GM15510 (cell line): ENCODE measurements around the gene CDC6.

ENCODE experiments used
- POLR2A ChIP-seq: IDR thresholded peaks from 3 replicates; pipeline ENCODE4 v1.6.1; 2011; ENCODE audit warnings: borderline replicate concordance; ENCODE audit not compliant: insufficient read length; ENCODE audit errors: extremely low read depth

Gene CDC6

DNA sequence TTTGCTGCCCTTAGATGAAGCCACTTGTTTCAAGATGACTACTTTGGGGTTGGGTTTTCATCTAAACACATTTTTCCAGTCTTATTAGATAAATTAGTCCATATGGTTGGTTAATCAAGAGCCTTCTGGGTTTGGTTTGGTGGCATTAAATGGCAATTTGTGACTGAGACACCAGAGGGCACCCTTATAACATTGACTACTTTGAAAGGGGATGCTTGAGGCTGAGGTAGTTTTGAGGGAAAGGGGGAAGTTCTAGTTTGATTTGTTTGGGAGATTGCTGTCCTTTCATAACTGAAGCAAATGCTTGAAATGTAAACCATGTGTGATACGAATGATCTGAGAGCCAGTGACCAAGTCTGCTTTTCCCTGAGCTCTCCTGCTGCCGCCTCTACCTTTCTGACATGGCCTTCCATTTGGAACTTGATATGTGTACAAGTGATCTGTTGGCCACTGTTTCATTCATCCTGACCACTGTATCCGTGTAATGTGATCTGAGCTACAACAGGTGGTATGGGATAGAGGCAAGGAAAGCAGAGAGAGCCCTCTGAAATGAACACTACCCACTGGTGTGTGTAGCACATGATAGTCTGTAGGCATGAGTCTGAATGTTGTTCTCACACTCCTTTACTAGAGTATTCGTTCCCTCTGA is 15.5 kb downstream of the CDC6 start:
- TF ChIP-seq POLR2A, result no peak

DNA sequence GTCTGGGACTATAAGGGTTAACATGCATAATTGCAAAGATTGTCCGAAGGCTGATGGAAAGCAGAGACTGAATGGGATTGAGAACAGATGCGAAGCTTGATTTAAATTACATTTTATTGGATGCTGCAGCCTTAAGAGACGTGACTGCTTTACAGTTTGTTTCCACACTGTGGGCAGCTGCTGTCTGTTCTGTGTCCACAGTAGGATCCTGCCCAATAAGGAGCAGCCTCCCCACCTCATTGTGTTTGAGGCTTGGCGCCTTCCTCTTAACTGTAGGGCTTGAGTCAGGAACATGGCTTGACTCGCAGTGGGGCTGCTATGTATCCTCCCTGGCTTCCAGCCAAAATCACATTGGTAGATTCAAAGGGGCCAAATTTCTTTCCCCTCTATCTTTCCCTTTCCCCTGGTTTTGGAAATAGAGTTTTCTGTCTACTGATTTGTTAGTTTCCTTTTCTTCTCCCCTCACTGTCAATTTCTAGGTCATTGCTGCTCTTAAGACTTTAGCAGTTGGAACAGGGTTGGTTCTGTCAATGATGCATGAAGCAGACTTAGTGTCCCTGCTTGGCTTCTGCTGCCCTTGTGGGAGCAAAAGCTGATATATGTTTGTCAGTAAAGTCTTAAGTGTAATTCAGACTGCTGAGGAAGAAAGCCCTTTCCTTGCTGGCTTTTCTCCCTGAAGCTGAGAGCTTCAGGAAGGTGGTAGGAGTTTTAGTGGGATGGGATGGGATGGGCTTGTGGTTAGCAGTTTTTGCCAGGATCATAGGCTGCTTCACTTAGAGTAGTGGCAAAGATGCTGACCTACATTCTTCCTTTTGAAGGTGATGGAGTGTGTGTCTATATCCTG is 16.3 kb downstream of the CDC6 start:
- no peak for TF ChIP-seq POLR2A

DNA sequence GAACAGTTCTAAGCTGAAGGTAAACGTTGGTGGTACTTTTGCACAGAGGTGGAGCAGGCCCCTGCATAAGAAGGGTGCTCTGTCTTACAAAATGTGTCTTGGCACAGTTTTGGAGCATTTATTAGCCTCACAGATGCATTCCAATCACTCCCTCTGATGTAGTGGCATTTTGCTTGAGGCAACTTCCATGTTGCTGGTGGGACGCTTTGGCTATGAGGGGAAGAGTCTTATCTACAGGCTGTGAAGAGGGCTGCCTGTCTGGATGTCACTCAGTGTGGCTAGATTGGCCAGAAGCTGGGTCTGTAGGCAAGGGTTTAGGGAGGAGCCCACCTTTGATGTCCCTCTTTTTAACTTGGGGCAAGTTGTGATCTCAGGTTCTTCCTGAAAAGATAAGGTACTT is 18.7 kb downstream of the CDC6 start:
- no peak for TF ChIP-seq POLR2A

DNA sequence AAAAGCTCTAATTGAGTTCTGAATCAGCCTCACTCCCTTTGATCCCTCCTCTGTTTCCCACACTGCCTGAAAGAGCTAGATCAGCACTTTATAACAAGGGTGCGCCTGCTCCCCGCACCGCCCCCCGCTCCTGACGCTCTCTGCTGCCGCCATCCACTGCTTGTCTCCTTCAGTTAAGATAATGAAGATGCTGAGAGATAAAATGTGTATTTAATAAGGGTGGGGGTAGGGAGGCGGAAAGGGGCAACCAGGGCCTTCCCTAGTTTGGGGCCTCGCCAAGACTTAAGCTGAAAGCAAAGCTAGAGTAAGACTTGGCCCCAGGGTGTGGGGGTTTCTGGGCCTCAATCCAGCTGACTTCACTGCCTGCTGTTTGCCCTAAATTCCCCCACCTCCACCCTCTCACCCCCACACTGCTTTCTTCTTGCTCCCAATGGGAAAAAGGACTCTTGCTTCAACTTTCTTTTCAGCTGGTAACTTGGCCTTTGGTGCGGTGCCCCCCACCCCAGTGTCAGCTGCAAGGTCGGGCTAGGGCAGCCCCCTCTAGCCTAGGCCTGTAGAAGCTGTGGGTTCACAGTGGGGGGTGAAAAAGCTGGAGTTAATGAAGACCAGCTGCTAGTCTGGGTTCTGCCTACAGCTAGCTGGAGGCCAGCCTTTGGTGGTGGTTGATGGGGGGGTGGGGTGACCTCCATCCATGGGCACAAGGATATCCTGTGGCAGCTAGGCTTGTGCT is 19.5 kb downstream of the CDC6 start:
- TF ChIP-seq POLR2A, result no peak

DNA sequence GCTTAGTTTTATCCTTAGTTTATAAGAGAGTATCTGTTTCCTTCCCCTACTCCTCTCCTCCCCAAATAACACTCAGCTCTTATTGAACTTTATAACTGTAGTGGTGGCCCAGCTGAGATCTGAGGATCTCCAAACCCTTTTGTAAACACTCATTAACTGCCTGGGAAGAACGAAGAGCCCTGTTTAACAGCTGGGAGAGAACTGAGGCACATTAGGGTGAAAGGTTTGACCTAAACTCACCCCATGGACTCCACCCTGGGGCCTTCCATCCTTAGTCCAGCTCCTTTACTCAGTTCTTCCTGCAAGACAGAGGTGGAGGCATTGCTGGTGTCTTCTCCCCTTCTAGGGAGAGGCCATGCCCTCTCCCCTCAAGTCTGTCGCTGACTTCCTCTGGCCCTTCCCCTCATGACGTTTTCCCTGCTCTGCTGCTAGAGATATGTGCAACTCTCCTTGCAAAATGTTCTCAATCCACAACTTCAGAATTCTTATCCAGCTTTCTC is 20.1 kb downstream of the CDC6 start:
- TF ChIP-seq POLR2A, result no peak

DNA sequence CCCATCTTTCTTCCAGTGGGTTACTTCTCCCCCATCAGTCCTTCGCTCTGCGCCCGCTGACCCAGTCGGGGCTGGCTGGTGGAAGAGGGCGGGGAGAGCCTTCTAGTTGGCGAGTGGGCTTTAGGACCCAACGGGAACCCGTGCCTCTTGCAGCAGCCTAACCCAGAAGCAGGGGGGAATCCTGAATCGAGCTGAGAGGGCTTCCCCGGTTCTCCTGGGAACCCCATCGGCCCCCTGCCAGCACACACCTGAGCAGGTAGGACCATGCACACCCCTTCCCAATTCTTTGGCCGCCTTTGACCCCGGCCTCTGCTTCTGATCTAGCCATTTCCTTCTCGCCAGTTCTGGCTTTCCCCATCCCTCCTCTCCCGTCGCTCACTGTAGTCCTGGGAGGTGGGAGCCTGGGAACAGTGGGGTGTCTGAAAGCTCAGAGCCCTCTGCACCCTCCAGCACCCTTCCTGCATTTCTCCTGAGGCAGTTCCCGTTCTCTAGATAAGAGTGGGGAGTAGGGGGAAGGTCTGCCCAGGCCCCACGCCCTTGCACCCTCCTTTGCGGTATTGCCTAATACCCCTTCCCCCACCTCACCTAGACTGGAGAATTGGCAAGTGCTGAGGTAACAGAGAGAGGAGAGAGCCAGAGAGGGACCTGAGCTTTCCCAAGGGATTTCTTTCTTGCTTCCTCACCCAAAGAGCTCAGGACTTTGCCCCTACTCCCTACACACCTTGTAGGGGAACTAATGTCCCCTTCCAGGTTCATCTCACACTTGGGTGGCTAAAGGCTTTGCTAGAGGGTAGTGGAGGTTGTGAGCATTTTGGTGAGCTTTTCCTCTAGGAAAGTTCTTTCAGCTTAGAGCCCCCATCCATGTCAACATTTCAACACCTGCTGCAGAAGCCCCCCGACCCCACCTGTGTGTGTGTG is 21.6 kb downstream of the CDC6 start, which contains the start of gene RARA:
TSS of gene RARA (plus strand) at position 150 of the 918 bp plus-strand sequence. CDS start 22,039 bp downstream, outside the sequence.
- no peak for TF ChIP-seq POLR2A

DNA sequence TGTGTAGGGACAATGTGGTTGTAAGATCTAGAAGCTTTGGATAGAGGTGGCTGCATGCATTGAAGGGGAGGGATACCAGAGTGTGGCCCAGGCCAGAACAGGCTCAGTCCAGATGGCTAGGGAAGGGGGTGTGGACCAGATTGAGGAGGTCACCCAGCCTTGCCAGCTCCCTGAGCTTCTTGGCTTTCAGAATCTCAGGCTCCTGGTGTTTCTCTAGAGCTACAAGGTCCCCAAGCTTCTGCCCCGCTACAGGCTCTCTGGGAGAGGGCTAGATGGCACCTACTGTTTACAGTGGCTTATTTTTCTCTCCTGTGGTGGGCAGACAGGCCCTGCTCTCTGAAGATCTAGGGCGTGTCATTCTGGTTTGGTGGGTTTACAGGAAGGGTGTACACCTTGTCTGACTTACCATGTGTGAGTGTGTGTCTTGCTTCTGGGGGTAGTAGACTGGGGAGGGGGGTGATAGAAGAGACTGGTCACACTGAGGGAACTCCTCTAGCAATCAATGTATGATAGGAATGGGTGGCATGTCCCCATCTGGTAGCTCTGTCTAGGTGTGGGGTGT is 22.4 kb downstream of the CDC6 start:
- TF ChIP-seq POLR2A, result no peak

DNA sequence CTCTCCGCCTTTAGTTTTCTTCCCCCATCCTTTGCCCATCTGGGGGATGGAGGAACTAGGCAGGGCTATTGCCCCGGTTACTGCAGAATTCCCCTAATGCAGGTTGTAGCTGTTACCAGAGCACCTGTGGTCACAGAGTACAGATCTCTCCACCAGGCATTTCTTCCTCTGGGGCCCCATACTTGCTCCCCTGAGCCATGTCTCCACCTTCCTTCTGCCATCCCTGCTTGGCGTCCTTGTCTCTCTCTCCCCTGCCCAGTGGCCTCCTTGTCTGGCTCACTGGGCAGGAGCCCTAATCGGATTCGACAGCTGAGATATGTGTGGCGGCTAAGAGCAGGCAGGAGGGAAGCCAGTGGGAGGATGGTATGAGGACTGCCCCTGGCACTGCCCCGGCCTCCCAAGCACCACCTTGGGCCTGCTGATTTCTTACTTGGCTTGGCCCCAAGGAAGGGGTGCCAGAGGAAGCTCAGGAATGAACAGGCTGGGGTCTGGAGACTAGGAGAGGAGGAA is 23.3 kb downstream of the CDC6 start:
- TF ChIP-seq POLR2A, result no peak

DNA sequence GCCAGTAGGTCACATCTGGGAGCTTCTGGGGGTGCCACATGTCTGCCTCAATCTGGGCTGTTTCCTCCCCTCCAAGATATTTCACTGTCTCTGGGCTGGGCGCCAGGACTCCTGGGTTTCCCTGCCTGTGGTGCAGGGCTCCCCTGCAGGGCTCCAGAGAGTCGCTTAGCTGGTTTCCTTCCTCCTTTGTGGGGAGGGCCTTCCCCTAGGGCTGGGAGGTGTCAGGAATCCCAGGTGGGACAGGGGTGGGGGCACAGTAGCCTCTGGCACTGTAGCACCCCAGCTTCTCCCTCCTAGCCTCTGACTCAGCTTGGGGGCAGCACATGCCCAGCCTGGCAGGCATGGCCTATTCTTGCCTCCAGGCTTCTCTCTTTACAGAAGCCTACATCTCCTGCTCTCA is 23.9 kb downstream of the CDC6 start:
- no peak for TF ChIP-seq POLR2A

DNA sequence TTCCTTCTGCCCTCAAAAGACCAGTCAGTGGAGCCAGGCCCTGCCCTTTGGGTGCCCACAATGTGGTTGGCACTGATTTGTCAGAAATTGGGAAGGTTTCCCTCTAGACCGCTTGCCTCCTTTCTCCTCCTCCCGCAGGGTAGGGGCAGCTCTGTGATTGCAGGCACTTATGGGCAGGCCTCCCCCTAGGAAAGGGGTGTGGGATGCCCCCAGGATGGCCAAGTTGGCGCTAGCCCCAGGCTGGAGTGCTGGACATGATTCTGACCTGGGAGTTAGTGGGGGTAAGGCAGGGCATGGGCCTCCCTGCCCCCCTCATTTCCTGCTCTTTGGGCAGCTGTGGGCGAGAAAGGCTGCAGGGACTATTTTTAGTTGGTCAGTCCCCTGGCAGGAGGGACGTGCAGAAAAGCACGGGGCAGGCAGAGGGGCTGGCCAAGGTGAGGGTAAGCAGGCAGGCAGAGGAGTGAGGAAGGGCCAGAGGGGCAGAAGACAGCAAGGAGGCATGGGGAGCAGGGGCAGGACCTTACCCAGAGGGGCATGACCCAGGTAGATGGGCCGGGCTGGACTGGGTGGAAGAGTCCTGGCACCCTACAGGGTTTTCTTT is 24.6 kb downstream of the CDC6 start:
- no peak for TF ChIP-seq POLR2A

DNA sequence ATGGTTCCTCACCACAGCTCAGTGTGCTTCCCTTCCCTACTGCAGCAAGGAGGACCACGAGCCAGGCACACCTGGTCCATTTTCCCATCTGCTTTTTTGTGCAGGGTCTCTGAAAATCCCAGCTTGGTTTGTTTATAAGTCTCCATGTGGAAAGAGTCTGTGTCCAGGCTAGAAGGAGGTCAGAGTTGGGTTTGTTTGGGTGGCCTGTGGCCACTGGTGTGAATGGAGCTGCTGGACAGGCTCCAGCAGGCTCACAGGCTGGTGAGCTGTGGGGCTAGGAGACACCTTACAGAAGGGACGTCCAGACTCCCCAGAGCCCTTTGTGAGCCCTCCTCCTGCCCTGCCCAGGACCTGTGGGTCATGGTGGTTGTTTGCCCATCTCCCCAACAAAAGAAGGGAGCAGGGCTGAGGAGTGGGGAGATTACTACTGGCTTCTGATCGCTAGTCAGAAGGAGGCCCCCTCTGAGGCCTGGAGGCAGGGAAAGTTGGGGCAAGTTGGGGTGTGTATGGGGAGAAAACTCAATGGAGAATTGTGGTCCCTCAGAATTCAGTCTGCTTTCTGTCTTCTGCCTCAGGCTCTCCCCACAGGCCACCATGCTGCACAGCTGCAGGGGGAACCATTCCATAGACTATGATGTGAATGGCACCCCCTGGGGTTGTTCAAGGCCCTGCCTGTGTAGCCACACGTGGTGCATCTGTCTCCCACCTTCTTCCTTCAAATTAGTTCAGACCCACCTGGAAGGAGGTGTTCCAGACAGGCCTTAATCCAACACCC is 25.4 kb downstream of the CDC6 start:
- TF ChIP-seq POLR2A, result no peak
